ELR (cell line): Measurements from ENCODE around the gene MYO9B.

Source experiments
- DNase-seq: peaks from one replicate; pipeline ENCODE4 v3.0.0-alpha.2; 2015; ENCODE audit warnings: low read depth

Gene MYO9B

DNA sequence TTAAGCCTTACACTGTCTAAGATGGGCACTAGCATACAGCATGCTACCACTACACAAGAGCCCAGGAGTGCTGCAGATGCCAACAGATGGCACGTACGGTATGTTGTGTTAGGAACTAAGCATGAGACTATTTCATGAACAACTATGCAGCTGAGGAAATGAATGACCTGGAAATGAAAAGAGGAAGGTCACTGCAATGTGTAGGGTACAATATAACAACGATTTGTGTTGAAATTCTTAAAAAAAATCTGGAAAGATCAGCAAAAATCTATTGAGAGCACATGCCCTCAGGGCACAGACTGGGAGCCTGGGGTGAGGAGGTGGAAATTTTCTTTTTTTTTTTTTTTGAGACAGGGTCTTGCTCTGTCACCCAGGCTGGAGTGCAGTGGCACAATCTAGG lies 14.8 kb upstream of the MYO9B start:
- DNase-seq: no peak

GRCh38 chr19:17061205-17061604 lies 14.4 kb upstream of the MYO9B start:
- DNase-seq: no peak

DNA sequence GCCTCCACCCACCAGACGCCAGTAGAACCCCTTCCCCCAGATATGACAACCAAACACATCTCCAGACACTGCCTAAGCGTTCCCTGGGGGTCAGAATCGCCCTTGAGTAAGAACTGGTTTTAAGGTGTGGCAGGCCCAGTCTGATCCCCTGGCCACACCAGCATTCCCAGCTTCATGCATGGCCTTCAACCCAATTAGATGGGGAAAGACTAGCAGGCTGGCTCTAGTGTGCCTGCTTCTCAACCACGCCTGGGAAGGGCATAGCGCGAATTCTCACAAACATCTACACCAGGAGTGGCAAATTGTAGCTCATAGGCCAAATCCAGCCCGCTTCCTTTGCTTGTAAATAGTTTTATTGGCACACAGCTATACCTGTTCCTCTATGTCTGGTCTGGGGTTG lies 13.9 kb upstream of the MYO9B start:
- no peak for DNase-seq

GRCh38 chr19:17063428-17063827 lies 12.1 kb upstream of the MYO9B start:
- no peak for DNase-seq

- DNase-seq: no peak
Measured at GRCh38 chr19:17069193-17069592, 6.4 kb upstream of the MYO9B start.

DNA sequence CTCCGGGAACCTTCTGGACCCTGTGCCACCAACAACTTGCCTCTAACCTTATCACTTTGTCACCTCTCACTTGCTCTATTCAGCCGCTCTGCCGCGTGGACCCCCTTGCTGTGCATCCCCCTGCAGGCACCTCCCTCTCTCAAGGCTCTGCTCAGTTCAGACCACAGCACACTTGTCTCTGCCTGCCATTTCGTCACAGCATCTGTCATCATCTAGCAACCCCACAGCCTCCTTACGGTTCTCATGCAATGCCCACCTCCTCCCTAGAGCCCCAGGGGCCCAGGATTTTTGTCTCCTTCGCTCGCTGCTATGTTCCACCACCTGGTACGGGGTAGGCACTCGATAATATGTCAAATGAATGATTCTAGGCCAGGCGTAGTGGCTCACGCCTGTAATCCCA lies 5.2 kb upstream of the MYO9B start:
- DNase-seq: no peak

DNA sequence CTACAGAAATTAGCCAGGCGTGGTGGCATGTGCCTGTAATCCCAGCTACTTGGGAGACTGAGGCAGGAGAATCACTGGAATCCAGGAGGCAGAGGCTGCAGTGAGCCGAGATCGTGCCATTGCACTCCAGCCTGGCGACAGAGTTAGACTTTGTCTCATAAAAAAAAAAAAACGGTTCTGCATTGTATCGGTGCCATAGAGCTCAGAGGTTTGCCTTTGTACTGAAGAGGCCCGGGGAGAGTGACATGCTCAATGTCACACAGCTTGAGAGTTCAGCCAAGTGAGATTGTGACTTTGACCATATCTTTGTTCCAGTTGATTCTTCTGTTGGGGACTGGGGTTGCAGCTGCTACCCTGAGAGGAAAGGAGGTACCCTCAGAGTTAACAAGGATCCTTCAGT lies 4.7 kb upstream of the MYO9B start:
- DNase-seq: no peak

DNA sequence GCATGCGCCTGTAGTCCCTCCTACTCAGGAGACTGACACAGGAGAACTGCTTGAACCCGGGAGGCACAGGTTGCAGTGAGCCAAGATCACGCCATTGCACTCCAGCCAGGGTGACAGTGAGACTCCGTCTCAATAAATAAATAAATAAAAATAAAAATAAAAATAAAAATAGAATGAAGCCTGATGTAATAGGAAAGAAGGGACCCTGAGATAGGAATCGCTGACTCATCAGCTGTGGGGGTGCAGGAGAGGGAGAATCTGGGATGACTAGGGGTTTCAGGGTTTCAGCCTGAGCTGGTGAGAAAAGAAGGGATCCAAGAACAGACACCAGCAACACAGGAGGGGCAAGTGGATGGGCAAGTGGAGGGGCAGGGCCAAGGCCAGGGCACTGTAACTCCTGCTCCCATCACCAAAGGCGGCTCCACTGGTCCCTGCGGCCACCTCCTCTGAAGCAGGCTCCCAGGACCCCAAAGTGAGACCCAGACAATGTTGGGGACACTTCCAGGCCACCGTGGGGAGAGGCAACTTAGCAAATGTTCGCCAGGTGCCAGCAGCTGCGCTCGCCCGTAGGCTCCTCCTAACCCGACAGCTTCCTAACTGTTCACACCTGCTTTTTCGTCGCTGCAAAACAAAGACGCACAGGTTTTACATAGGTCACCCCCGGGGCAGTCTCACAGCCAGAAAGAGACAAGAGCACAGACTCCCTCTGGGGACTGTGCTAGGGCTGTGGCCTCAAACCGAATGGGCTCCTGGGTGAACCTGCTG lies 1.5 kb upstream of the MYO9B start:
- DNase-seq: peak; percentile 53

- no peak for DNase-seq
Measured at GRCh38 chr19:17074634-17075034, 943 bp upstream of the MYO9B start.

DNA sequence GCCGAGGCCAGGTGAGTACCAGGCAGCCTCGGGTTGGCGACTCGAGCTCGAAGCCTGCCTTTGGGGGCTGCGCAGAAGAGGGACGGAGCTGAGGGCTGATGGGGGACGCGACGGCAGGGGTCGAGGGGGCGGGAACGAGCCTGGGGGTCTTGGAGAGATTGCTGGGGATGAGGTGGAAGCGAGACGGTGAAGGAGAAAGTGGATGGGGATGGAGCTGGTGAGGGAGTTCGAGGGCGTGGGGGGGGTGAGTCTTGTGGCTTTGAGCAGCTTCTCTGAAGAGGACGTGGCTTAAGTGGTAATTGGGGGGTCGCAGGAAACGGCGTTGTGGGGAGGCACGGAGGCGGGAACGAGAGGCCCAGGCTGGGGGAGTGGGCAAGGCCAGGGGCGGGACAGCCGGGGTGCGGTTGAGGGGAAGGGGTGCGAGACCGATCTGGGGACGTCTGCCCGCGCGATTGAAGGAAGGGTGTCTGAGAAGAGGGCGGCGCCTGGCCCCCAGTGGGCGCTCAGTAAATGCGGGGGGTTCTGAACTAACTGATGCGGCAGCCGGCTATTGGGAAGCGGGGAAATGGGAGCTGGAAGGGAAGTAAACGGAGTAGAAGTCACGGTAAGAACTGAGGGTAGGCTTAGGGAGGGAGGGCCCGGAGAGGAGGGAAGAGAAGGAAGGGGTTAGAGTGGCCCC lies 426 bp downstream of the MYO9B start:
- DNase-seq: peak; percentile 66

- peak; percentile 45 for DNase-seq
Measured at GRCh38 chr19:17076543-17076991, 990 bp downstream of the MYO9B start.

GRCh38 chr19:17077447-17078028 lies 2.0 kb downstream of the MYO9B start:
- DNase-seq: no peak

DNA sequence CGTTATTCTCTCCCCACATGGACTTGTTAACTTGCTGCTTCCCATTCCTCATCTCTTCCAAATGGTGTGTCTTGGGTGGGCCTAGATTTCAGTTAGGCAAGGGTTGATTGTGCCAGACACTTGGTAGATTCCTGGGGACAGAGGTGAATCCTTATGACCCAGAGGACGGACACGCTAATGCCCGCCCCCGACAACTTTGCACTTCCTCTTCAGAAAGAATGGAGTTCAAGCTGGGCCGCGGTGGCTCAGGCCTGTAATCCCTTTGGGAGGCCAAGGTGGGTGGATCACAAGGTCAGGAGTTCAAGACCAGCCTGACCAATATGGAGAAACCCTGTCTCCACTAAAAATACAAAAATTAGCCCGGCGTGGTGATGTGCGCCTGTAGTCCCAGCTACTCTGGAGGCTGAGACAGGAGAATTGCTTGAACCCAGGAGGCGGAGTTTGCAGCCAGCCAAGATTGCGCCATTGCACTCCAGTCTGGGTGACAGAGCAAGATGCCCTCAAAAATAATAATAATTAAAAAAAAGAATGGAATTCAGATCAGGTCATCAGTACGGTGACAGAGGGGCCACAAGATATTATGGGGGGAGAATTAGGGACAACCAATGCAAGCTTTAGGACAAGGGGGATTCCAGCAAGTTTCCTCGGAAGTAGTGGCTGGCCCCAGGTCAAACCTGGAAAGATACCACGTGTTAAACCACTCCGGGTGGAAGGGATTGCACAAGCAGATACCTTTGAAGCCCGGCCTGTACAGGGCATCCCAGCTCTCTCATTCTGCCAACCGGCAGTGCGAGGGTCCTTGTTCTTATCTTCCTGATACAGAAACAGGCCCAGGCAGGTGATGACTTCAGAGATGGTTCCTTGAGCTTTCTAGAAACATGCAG lies 2.7 kb downstream of the MYO9B start:
- DNase-seq: peak; percentile 16

- DNase-seq: no peak
Measured at GRCh38 chr19:17078920-17079709, 3.5 kb downstream of the MYO9B start.

GRCh38 chr19:17079710-17080439 lies 4.3 kb downstream of the MYO9B start:
- peak; percentile 99 for DNase-seq

- no peak for DNase-seq
Measured at GRCh38 chr19:17080440-17080801, 4.8 kb downstream of the MYO9B start.

DNA sequence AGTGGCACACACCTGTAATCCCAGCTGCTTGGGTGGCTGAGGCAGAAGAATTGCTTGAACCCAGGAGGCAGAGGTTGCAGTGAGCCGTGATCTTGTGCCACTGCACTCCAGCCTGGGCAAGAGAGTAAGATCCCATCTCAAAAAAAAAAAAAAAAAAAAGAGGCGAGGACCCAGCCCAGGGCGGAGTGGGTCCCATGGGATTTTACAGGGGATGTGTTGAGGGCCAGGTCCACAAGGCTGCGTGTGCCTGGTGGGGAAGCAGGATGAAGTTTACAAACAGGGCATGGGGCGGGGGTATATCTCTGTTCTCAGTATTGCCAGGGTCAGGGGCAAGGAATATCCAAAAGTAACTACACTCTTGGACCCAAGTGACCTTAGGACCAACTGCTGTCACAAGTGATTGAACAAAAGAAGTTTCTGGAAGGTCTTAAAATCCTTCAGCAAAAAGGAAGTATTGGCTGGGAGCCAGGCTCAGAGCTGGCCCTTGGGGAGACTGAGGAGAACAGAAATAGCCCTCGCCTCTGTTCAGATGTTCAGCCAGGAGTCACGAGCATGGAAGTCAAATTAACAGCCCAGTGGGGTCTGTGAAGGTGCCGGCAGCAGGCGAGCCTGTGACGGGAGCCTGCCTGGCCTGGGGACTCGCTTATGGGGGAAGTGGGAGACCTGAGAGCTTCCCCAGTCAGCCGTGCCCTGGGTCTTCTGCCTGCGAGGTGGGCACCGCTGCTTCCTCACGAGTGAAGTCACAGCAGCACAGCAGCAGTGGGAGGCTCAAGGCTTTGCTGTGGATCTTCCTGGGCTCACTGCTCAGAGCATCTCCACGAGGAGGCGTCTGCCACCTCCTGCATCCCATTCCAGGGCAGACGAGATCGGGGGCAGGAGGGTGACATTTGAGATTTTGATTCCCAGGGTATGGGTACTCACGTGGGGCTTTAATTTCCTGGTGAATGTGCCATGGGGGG lies 6.4 kb downstream of the MYO9B start:
- no peak for DNase-seq

DNA sequence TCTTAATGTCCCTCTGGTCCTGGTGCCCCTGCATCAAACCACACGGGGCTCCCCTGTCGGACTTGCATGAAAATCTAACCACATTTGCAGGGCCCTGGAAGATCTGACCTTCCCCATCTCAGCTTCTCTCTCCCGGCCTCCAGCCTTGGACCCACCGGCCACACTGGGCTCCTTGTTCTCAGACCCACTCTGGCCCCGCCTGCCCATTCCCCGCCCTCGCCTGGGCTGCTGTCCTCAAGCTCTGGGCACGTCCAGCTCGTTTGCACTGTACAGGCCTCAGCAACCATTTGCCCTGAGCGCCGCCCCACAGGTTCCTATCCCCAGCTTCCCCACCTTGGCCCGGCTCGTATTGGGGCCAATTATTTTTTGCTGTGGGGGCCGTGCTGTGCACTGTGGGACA lies 10.5 kb downstream of the MYO9B start:
- DNase-seq: no peak

DNA sequence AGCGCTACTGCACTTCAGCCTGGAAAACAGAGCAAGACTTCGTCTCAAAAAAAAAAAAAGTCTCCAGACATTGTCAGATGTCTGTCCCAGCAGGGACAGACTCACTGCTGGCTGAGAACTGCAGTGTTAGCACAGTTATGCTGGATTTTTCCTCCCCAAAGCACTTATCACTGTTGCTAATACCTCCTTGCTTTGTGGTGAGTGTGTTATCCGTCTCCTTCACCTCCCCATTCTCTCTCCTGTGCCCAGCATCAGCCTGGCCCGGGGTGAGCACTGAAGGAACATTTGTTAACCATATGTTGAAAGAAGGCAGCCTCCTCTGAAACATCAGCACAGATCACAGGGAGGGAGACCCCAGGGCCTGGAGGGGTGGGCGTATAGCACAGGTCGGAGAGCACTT lies 11.3 kb downstream of the MYO9B start:
- DNase-seq: no peak

GRCh38 chr19:17088552-17088951 lies 13.0 kb downstream of the MYO9B start:
- no peak for DNase-seq
